ENCODE results near the gene CCDC9B.

DNA sequence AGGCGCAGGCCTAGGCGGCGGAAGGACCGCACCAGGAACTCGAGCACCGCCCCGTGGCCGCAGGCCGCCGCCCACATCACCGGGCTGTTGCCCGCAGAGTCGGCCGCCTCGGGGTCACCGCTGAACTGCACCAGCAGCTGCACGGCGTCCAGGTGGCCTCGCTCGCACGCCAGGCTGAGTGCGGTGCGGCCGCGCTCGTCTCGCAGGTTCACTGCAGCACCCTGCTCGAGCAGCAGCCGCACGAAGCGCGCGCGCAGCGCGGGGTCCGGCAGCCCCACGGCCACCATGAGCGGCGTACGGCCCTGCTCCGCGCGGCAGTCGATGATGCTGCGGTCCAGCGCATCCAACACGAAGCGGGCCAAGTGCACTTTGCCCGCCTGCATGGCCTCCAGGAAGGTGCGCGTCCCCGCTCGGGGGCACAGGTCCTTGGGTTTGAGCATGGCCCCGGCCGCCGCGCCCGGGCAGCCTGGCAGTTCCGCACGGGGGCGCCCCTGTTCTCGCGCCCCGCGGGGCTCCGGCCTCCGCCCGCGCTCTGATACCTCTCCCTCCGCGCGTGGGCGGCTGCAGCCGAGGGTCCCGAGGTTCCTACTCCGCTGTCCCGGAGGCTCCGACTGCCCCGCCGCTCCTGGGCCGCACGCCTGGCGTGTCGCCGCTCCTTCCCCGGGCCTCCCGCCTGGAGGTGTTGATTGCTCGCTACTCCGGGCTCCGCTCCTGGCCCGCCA lies 58.4 kb downstream of the CCDC9B start:
- no peak for TF ChIP-seq POLR2A (IDR thresholded peaks at IDR 0.05; ENCODE audit: low read length)
- TF ChIP-seq GATA1 (IDR thresholded peaks at IDR 0.05; ENCODE audit: low read depth, low read length), result no peak
